ENCODE measurements around the gene RALGAPA1.
A peak's percentile ranks its signal among the peaks of the same experiment; 100 is the strongest.
"Not testable (repeated sequence)": the region's sequence is repeated elsewhere in the genome, so short reads cannot be mapped to it uniquely, and the experiment has no call there.

The RALGAPA1 gene

GRCh38 chr14:35704793-35705493 lies 104.2 kb downstream of the RALGAPA1 start:
- no peak for FAIRE-seq

DNA sequence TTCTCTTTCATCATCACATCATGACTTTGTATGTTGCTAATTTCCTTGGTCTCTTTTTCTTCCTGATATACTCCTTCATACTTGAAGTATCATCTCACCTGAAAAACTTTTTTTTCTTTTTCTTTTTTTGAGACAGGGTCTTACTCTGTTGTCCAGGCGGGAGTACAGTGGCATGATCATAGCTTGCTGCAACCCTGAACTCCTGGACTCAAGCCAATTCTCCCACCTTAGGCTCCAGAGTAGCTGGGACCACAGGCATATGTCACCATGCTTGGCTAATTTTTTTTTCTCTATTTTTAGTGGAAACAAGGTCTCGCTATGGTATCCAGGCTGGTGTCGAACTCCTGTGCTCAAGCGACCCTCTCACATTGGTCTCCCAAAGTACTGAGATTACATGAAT lies 107.6 kb downstream of the RALGAPA1 start:
- FAIRE-seq (no peak), DNase-seq (ENCODE audit: low spot score) (no peak)

More at GRCh38 chr14:35704793-35705493, 104.2 kb downstream of the RALGAPA1 start:
- DNase-seq (ENCODE audit: low spot score): no peak

DNA sequence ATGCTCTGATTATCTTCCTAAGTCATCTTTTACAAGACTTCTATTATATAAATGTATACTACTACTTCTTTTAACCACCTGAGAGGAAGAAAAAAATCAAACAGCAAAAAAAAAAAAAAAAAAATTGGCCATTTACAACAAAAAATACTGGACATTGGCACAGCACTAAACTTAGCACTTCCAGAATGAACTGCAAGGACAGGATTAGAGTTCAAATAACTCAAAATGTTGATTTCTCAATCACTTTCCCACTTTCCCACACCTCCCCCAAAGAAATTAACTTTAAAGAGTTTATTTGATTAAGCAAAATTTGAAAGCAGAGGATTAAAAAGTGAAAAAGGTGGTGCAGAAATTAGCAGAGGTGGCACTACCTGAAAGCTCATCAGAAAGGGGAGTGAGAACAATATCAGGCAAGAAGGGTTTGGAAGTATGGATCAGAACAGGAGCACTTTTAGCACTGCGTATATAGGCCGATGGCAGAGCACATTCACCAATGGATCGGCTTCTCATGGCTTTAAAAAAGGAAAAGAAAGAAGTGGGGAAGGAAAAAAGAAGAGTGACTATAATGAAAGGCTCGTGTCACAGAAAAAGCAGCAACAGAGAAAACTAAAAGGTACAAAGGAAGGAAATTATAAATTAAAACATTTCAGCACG lies 109.2 kb downstream of the RALGAPA1 start:
- DNase-seq (ENCODE audit: low spot score) (no peak), FAIRE-seq (no peak)

DNA sequence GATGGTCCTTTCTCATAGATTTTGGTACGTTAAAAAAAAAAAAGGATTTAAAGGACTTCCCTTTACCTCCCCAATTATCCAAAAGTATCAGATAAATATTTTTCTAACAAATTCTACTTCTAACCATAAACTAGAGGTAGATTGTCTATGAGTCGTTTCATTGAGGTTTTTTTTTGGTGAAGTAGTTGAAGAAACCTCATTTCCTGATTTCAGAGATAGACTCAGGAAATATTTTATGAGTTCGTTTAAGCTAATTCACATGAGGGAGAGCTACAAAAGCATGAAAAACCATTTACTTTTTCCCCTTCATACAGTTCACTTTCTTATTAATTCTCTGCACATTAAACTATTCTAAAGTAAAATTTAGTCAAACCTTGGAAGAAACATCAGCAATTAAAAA lies 112.5 kb downstream of the RALGAPA1 start:
- DNase-seq (ENCODE audit: low spot score) (no peak), FAIRE-seq (no peak)

GRCh38 chr14:35696119-35696518 lies 113.0 kb downstream of the RALGAPA1 start:
- no peak for DNase-seq (ENCODE audit: low spot score)
- no peak for FAIRE-seq

DNA sequence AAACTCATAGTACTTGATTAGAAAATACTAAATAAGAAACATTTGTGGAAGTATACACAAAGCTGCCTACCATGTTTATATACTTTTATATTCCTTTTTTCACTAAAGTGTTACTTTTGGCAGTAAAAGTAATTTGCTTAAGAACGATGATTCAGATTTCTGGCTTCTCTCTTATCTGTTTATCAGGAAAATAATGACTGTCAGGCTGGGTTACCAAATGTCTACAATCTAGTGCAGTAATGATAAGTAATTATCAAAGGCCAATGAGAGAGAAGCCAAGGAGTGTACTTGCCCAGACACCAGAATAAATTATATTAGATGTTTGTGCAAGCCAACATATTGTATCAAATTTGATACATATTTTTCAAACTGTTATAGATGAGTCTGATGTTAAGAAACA lies 113.4 kb downstream of the RALGAPA1 start:
- FAIRE-seq: no peak

GRCh38 chr14:35695072-35695471 lies 114.0 kb downstream of the RALGAPA1 start:
- FAIRE-seq: no peak
- DNase-seq (ENCODE audit: low spot score): no peak

More for the DNA sequence above, 113.4 kb downstream of the RALGAPA1 start:
- no peak for DNase-seq (ENCODE audit: low spot score)

- DNase-seq (ENCODE audit: low spot score) (no peak), FAIRE-seq (no peak)
Observed at GRCh38 chr14:35689000-35689460, 120.1 kb downstream of the RALGAPA1 start.

DNA sequence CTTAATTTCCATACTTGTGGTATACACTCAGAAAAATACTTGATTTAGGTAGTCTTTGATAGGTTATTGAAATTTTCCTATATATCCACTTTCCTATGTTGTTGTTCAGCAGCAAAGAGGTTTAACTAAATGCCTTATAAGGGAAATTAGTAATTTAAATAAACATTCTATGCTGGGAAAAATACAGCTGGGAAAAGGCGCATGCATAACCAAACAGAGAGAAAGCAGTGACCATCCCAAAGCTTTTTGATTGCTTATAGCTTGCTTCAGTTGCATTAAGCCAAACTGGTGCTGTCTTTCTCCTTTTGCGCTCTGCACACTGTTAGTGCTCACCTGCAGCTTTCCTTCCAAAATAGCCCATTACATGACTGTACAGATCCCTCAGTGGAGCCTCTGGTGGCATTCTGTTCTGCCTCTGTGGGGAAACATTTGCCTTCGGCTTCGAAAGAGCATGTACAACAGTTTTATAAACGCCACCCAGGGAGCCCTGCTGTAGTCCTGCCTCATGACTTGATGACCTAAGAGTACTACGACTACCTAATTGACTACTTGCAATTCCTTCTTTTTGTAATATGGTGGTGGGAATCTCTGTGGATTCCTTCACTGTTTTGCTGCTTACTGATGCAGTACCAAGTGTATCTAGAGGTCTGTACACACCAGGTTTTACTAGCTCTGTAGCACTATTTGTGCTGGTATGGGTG lies 120.8 kb downstream of the RALGAPA1 start:
- DNase-seq (ENCODE audit: low spot score) (no peak), FAIRE-seq (no peak)

DNA sequence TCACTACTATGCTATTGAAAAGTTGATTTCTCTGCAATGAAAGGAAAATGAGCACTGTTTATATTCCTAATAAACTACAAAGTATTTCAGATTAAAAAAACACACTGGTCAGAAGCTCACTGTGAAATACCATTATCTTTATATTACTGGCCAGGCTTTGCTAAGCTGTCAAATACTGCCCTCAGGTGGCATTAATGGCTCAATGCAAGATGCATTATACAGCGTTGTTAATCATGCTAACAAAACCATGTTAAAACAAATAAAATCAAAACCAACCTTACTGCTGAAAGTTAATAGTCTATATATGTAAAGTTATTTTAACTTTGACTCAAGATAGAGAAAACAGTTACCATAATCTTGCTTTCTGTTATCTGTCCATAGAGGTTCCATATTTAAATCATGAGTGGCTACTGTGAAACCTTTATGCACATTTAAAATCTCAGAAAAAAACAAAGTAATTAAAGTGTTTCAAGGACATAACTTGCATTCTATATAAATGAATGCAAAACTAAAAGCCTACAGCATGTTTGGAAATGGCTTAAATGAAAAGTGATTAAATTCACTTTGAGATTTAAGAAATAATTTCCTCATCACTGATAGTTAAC lies 121.7 kb downstream of the RALGAPA1 start:
- FAIRE-seq (no peak), DNase-seq (ENCODE audit: low spot score) (peak; percentile 33)

- FAIRE-seq; DNase-seq (ENCODE audit: low spot score): not testable (repeated sequence)
Observed at GRCh38 chr14:35683688-35684087, 125.4 kb downstream of the RALGAPA1 start.

DNA sequence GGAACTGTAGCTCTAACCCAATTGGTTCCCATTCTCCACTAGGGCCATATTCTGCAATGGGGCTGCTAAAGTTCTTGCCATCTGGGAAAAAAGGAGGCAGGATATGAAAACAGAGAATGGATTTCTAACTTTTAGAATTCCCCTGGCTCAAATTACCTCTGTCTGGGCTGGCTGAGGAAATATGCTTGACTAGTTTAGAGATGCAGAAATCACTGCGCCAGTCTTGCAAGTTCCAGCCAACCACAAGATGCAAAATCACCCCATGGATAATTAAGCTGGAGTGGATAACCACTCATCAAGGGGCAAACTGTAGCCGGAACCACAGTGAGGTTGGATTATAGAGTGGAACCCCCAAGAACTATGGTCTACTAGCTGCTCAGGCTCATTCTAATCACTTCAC lies 126.3 kb downstream of the RALGAPA1 start:
- DNase-seq (ENCODE audit: low spot score) (no peak), FAIRE-seq (no peak)

DNA sequence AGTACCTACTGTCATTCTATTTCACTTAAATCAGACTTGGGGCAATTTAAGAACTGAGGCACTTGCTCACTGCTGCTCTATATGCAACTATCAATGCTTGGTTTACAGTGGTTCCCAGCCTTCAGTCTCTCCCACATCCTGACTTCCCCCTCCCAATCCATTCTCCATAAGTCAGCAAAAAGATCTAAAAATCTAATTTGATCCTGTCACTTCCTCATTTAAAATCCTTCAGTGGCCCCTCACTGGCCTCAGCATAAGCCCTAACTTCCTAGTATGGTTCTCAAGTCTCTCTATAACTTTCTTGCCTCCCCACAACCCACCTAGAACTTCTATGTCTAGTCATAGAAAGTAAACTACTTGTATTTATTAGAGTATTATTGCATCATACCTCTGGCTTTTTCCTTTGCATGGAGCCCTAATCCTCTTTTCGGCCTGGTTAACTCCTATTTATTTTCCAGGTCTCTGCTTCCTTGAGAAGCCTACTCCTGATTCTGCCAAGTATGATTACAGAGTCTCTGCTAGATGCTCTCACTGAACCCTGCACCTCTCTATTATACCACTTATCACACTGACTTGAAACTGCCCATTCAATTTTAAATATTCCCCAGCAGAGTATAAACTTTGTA lies 130.6 kb downstream of the RALGAPA1 start:
- DNase-seq (ENCODE audit: low spot score) (no peak), FAIRE-seq (no peak)

DNA sequence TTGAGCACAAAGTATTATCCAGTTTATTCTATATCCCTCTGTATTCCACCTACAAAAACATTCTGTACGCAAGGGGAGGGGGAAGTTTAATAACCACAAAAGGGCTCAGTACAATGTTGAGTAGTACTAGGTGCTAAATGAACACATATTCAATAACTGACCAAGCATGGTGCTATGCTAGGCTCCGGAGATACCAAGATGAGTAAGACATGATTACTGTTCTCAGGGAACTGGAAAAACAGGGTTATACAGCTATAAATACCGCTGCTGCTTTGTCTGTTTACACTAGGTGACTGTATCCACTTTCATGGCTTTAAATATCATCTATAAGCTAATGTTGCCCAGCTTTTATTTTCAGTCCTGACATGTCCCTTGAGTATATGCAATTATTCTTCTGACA lies 139.3 kb downstream of the RALGAPA1 start:
- no peak for FAIRE-seq
- DNase-seq (ENCODE audit: low spot score): no peak

GRCh38 chr14:35666429-35667043 lies 142.6 kb downstream of the RALGAPA1 start:
- DNase-seq (ENCODE audit: low spot score) (no peak), FAIRE-seq (no peak)

GRCh38 chr14:35661875-35662274 lies 147.2 kb downstream of the RALGAPA1 start:
- FAIRE-seq: no peak
- no peak for DNase-seq (ENCODE audit: low spot score)

DNA sequence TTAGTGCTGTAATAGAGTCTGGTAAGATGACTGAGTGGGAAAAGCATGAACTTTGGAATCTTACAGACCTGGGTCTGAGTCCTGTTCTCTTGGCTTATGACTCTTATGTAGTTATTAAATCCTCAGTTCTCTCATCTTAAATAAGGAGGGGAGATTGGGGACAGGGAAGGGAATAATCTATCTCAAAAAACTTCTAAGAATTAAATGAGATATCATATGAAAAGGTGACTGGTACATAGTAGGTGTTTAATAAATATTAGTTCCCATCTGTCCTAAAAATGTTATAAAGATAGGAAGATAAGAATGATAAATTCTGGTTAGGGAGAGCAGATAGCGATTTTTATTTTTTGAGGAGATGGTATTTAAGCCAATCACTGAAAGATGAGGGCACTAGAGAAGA lies 156.1 kb downstream of the RALGAPA1 start:
- no peak for DNase-seq (ENCODE audit: low spot score)
- FAIRE-seq: no peak

DNA sequence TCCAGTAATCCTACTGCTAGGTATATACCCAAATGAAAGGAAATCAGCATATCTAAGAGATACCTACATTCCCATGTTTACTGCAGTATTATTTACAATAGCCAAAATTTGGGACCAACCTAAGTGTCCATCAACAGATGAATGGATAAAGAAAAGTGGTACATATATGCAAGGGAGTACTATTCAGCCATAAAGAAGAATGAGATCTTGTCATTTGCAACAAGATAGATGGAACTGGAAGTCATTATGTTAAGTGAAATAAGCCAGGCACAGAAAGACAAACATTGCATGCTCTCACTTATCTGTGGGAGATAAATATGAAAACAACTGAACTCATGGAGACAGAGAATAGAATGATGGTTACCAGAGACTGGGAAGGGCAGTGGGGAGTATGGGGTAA lies 165.6 kb downstream of the RALGAPA1 start:
- DNase-seq (ENCODE audit: low spot score): no peak
- no peak for FAIRE-seq

- no peak for FAIRE-seq
- no peak for DNase-seq (ENCODE audit: low spot score)
Observed at GRCh38 chr14:35637851-35638250, 171.2 kb downstream of the RALGAPA1 start.

DNA sequence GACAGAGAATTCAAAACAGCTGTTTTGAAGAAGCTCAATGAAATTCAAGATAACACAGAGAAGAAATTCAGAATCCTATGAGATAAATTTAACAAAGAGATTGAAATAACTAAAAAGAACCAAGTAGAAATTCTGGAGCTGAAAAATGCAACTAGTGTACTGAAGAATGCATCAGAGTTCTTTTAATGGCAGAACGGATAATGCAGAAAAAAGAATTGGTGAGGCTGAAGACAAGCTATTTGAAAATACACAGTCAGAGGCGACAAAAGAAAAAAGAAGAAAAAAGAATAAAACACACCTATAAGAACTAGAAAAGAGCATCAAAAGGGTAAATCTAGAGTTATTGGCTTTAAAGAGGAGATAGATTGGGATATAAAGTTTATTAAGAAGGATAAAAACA lies 171.8 kb downstream of the RALGAPA1 start:
- DNase-seq (ENCODE audit: low spot score) (no peak), FAIRE-seq (no peak)

- FAIRE-seq: no peak
- no peak for DNase-seq (ENCODE audit: low spot score)
Observed at GRCh38 chr14:35632676-35633075, 176.4 kb downstream of the RALGAPA1 start.
